GM18951 (cell line): Measurements from ENCODE around the gene SYNGR1.

Experiments
- POLR2A ChIP-seq: IDR thresholded peaks from 4 replicates; pipeline ENCODE4 v1.6.1; 2011; ENCODE audit warnings: mild to moderate bottlenecking; ENCODE audit not compliant: insufficient read length, insufficient read depth; ENCODE audit errors: extremely low read depth
- in situ Hi-C: fragments of 300-500 bp; cut with MboI; formaldehyde crosslinking; loops from one replicate; pipeline ENCODE4 v1.12.0; 2022; ENCODE audit warnings: low sequenced_read_pairs, mixed read lengths, inconsistent platforms; ENCODE audit not compliant: unreplicated experiment

Gene SYNGR1

GRCh38 chr22:39430576-39431150 lies 80.9 kb downstream of the SYNGR1 start:
- in situ Hi-C loops: no loop called here

GRCh38 chr22:39431216-39431801 lies 81.5 kb downstream of the SYNGR1 start:
- TF ChIP-seq POLR2A: no peak
- in situ Hi-C loops: no loop called here

More at GRCh38 chr22:39430576-39431150, 80.9 kb downstream of the SYNGR1 start:
- TF ChIP-seq POLR2A: no peak

GRCh38 chr22:39431821-39432251 lies 82.0 kb downstream of the SYNGR1 start:
- TF ChIP-seq POLR2A: no peak
- in situ Hi-C loops: no loop called here

- in situ Hi-C loops: no loop called here
- no peak for TF ChIP-seq POLR2A
These were observed 82.6 kb downstream of the SYNGR1 start for GRCh38 chr22:39432361-39432811.

- in situ Hi-C loops: no loop called here
- no peak for TF ChIP-seq POLR2A
These were observed 83.9 kb downstream of the SYNGR1 start for GRCh38 chr22:39433476-39434242.

GRCh38 chr22:39434243-39434653 lies 84.5 kb downstream of the SYNGR1 start:
- no peak for TF ChIP-seq POLR2A
- in situ Hi-C loops: no loop called here

- in situ Hi-C loops: no loop called here
- no peak for TF ChIP-seq POLR2A
These were observed 84.9 kb downstream of the SYNGR1 start for GRCh38 chr22:39434721-39435120.
